Measurements from ENCODE around the gene SYNE2. TPM values are rescaled to one million over a fixed set of nuclear protein-coding genes. Genes with fewer than 3 reads are reported as not detected.

Gene SYNE2
- total RNA-seq, 4 donors from 2014 or later, result 314 to 379 (median 342) TPM

DNA sequence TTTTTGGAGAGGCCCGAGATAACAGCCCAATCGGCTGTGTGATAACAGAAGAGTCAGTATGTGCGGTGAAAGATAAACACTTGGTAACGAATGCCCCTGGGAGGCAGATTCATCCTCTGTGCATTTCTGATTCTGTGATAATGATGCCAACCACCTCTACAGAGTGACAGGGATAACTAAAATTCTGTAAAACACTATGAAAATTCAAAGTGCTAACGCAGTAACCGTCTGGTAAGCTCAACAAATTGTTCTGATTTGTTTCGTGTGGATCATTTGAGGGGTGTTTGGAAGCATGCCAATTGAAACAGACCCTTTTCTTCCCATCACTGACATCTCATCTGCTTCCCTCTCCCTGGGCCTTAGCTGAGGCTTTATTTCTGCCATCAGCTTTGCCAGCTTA, 365.0 kb downstream of the SYNE2 start:
- peaks cover 67 to 91% of the 10 kb centered on the region in 2 donors for H3K36me3 ChIP-seq
- 84 to 91% methylated on average over 7 of the region's 7 CpGs for WGBS, 2 donors
- intact Hi-C loops (cut with DNase I), result no loop called here
- no peaks in the 10 kb centered on the region for H3K9me3 ChIP-seq
- H3K27me3 ChIP-seq, result no peaks in the 10 kb centered on the region
- H3K27ac ChIP-seq, result no peak overlapping the region
- TF ChIP-seq CTCF (IDR thresholded peaks at IDR 0.05), result no peak
- no peak for TF ChIP-seq POLR2A (IDR thresholded peaks at IDR 0.05)
- no peak overlapping the region for H3K4me3 ChIP-seq (replicated peaks in 1 of 3)
- no peak for DNase-seq
- H3K4me1 ChIP-seq, result peaks cover 11 to 13% of the 10 kb centered on the region in 2 donors

GRCh38 chr14:64218344-64219240, 365.8 kb downstream of the SYNE2 start:
- no peak for DNase-seq
- no peak overlapping the region for H3K4me3 ChIP-seq (replicated peaks in 1 of 3)
- no peak overlapping the region for H3K27ac ChIP-seq
- peaks cover 70 to 92% of the 10 kb centered on the region in 2 donors for H3K36me3 ChIP-seq
- no peaks in the 10 kb centered on the region for H3K9me3 ChIP-seq
- H3K4me1 ChIP-seq, result peaks cover 7% of the 10 kb centered on the region in 2 donors
- intact Hi-C loops (cut with DNase I), result no loop called here
- no peaks in the 10 kb centered on the region for H3K27me3 ChIP-seq
- TF ChIP-seq POLR2A (IDR thresholded peaks at IDR 0.05), result no peak
- no peak for TF ChIP-seq CTCF (IDR thresholded peaks at IDR 0.05)
- 87 to 91% methylated on average over 15 of the region's 15 CpGs for WGBS, 2 donors

GRCh38 chr14:64220056-64220455, 367.3 kb downstream of the SYNE2 start:
- intact Hi-C loops (cut with DNase I), result no loop called here
- H3K36me3 ChIP-seq, result peaks cover 73 to 99% of the 10 kb centered on the region in 2 donors
- no peaks in the 10 kb centered on the region for H3K9me3 ChIP-seq
- H3K4me3 ChIP-seq (replicated peaks in 1 of 3), result no peak overlapping the region
- no peak for DNase-seq
- no peaks in the 10 kb centered on the region for H3K27me3 ChIP-seq
- no peaks in the 10 kb centered on the region for H3K4me1 ChIP-seq
- H3K27ac ChIP-seq, result no peak overlapping the region
- TF ChIP-seq CTCF (IDR thresholded peaks at IDR 0.05) (no peak), POLR2A (IDR thresholded peaks at IDR 0.05) (no peak)
- WGBS, 2 donors, result 98% methylated on average over 4 of the region's 4 CpGs

DNA sequence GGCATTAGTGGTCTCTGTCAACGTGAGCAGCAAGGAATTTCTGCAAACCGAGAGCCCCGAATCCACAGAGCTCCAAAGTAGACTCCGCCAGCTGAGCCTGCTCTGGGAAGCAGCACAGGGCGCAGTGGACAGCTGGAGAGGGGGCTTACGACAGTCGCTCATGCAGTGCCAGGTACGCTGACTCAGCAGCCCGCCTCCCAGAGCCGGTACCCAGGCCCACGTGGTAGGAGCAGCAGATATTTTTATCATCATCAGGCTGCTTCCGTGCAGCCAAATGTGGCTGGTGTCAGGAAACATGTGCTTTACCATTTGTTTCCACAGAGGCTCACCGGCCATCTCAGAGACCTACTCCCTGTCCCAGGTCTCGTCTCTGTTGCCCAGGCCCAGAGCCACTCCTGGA, 367.7 kb downstream of the SYNE2 start:
- Histone ChIP-seq H3K9me3 (no peaks in the 10 kb centered on the region), H3K27ac (no peak overlapping the region), H3K36me3 (peaks cover 73 to 99% of the 10 kb centered on the region in 2 donors), H3K27me3 (no peaks in the 10 kb centered on the region), H3K4me3 (replicated peaks in 1 of 3) (no peak overlapping the region), H3K4me1 (no peaks in the 10 kb centered on the region)
- no peak for DNase-seq
- WGBS, 2 donors, result 85 to 87% methylated on average over 7 to 13 of the region's 14 CpGs
- no peak for TF ChIP-seq POLR2A (IDR thresholded peaks at IDR 0.05)
- TF ChIP-seq CTCF (IDR thresholded peaks at IDR 0.05), result no peak
- intact Hi-C loops (cut with DNase I), result no loop called here

DNA sequence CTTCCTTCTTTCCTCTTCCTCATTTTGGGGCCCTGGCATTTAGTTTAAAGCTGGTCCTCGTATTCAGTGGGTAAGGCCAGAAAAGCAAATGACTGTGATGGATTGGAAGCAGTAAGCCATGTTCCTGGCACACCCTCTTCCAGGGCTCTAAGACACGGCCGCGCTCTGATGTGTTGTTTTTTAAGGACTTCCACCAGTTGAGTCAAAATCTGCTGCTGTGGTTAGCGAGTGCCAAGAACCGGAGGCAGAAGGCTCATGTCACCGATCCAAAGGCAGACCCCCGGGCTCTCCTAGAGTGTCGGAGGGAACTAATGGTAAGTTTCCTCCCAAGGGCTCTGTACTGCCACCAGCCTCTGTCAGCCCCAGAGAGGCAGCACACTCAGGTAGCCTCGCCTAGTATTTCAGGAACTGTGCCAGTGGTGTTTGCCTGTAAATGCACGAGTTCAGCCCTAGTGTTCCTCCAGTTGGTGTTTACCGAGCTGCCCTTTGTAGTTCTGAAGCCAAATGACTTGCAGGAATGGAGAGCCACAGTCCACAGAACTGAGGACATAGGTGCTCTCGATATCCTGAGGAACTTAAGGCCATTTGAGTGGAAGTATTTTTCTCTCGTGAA, 368.7 kb downstream of the SYNE2 start:
- Histone ChIP-seq H3K9me3 (no peaks in the 10 kb centered on the region), H3K4me1 (no peaks in the 10 kb centered on the region), H3K27ac (no peak overlapping the region), H3K4me3 (replicated peaks in 1 of 3) (no peak overlapping the region), H3K27me3 (no peaks in the 10 kb centered on the region), H3K36me3 (peaks cover 74 to 92% of the 10 kb centered on the region in 2 donors)
- 90 to 92% methylated on average over 13 to 14 of the region's 14 CpGs for WGBS, 2 donors
- TF ChIP-seq POLR2A (IDR thresholded peaks at IDR 0.05) (no peak), CTCF (IDR thresholded peaks at IDR 0.05) (no peak)
- DNase-seq, result no peak
- intact Hi-C loops (cut with DNase I), result no loop called here
